H7 (cell line): ENCODE data around the gene EBF3. TPM values are rescaled to one million over a fixed set of nuclear protein-coding genes. Genes with fewer than 3 reads are reported as not detected.
A peak's percentile ranks its signal among the peaks of the same experiment; 100 is the strongest.

Source experiments
- DNase-seq: peaks from one replicate; pipeline ENCODE4 v3.0.0; 2012
- H3K27me3 ChIP-seq: 2 replicates; pipeline ENCODE4 v1.6.0; 2011; ENCODE audit warnings: mild to moderate bottlenecking, low read length; ENCODE audit not compliant: control insufficient read depth, insufficient read depth
- H3K36me3 ChIP-seq: replicated peaks from 2 replicates; pipeline ENCODE4 v1.5.1; 2011; ENCODE audit warnings: low read length; ENCODE audit not compliant: control insufficient read depth, insufficient read depth
- H3K4me3 ChIP-seq: 2 replicates; pipeline ENCODE4 v1.5.1; 2011; ENCODE audit warnings: low read depth, mild to moderate bottlenecking, control low read depth, low read length, moderate library complexity; ENCODE audit not compliant: insufficient read depth
- total RNA-seq: library from RNA; depleted of rRNA; stranded (reverse); fragments of >200 nt; shearing (Covaris generic); gene quantifications from 2 replicates; pipeline ENCODE4 v1.2.3, GENCODE V29; 2014

The EBF3 gene
- total RNA-seq, 1 experiment from 2014 or later, result 0.76 TPM

DNA sequence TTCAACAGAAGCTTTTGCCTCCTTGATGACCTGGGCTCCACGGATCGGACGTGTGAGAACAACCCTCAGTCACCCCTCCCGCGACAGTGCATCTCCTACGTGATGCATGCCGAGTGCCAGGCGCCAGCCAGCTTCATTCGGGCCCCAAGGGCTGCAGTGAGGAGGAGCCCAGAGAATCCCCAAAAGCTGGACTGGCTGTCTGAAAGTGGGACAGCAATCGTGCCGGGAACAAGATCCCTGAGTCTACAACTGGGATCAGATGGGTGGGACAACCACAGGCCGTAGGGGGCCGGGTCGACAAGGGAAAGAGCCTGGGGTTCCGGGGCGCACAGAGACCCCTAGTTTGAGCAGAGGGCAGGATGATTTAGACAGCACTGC is 27.2 kb downstream of the EBF3 start:
- no peak for DNase-seq
- no peaks in the 10 kb centered on the region for H3K36me3 ChIP-seq
- no peak overlapping the region for H3K4me3 ChIP-seq
- H3K27me3 ChIP-seq, result no peaks in the 10 kb centered on the region

DNA sequence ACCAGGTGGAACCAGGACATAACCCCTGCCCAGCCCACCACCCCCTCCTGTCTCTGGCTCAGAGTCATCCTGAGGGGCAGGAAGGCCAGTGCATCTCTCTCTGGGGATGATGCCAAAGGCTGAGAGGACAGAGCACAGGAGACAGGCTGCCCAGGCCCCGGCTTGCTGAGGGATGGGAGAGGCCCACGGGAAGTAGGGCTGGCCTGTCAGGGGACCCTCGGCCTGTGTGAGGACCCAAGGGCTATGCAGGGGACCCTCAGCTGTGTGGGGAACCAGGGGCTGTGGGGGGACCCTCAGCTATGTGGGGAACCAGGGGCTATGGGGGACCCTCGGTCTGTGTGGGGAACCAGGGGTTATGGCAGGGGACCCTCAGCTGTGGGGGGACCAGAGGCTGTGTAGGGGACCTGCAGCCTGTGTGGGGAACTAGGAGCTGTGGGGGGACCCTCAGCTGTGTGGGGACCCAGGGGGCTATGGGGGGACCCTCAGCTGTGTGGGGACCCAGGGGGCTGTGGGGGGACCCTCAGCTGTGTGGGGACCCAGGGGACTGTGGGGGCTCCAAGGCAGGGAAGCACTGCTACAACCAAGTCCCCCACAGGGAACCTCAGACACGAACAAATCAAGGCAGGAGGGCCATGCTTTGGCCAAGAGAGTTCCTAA is 27.7 kb downstream of the EBF3 start:
- H3K36me3 ChIP-seq, result no peaks in the 10 kb centered on the region
- no peak for DNase-seq
- H3K27me3 ChIP-seq, result no peaks in the 10 kb centered on the region
- H3K4me3 ChIP-seq, result no peak overlapping the region

DNA sequence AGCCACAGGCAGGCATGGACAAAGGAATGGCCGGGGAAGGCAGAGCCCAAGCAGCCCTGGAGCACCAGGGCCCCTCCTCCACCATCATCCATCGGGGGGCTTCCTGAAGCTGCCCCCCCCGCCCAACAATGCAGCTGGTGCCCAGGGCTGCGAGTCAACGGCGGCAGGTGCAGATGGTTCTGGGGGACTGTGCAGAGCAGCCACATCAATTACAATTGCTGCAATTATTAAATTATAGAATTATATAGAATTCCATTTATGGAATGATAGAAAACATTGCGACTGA is 28.3 kb downstream of the EBF3 start:
- no peak overlapping the region for H3K4me3 ChIP-seq
- H3K27me3 ChIP-seq, result no peaks in the 10 kb centered on the region
- DNase-seq, result no peak
- H3K36me3 ChIP-seq, result no peaks in the 10 kb centered on the region

DNA sequence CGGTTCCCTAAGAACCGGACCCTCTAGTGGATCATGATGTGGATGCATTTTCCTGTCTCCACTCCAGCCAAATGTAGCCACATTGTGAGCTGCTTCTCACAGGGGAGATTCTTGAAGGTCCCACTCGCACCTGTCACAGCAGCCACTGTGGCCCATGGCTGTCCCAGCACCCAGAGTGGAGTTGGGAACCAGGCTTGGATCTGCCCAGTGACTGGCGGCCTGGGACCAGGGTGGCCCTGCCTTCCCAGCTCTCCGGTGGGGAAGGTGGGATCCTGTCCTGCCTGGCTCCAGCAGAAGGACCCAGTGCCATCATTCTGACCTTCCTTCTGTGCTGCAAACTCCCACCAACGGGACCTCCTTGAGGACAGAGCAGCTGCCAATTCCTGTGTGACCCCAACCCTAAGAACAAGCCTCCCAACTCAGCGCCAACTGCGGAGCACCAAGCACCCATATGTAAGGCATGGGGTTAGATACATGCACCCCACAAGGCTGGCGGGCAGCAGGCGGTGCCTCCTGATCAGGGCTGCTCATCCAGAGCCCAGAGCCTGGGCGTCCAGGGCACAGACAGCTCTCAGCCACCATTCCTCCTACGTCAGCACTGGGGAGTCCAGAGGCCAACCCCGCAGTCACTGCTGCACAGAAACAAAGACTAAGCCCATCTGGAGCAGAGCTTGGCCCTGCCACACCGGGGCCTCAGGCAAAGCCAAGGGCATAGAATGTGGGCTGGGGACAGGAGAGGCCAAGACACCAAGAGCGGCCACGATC is 28.8 kb downstream of the EBF3 start:
- Histone ChIP-seq H3K27me3 (no peaks in the 10 kb centered on the region), H3K36me3 (no peaks in the 10 kb centered on the region), H3K4me3 (no peak overlapping the region)
- DNase-seq, result no peak

DNA sequence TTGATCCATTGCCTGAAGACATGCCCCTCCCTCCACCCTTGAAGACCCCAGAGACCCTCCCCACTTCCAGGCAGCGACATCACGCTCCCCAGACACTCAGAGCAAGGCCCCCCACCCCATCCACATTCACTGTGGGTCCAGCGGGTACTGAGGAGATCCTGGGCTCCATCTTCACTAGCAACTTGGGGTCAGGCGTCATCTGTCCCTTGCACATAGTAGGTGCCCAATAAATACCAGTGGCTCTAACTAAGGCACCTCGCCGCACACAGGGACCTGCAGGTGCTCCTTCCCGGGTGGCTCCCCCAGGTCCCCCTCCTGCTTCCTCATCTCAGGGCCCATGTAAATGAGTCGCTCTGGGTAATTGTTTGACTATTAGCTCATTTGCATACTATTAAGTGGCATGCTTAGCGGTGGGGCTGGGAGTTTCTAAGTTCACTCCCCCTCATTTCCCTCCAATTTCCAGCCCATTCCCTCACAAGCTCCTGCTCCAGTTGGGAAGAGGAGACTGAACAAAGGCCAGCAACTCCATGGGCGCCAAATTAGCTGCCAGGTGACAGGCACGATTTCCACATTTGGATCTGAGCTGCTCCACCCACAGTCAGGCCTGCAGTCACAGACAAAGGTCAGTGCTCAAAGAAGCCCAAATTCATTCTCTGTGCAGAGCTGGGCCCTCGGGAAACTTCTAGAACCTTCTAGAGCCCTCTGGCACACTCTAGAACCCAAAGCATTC is 29.7 kb downstream of the EBF3 start:
- no peaks in the 10 kb centered on the region for H3K36me3 ChIP-seq
- DNase-seq, result no peak

DNA sequence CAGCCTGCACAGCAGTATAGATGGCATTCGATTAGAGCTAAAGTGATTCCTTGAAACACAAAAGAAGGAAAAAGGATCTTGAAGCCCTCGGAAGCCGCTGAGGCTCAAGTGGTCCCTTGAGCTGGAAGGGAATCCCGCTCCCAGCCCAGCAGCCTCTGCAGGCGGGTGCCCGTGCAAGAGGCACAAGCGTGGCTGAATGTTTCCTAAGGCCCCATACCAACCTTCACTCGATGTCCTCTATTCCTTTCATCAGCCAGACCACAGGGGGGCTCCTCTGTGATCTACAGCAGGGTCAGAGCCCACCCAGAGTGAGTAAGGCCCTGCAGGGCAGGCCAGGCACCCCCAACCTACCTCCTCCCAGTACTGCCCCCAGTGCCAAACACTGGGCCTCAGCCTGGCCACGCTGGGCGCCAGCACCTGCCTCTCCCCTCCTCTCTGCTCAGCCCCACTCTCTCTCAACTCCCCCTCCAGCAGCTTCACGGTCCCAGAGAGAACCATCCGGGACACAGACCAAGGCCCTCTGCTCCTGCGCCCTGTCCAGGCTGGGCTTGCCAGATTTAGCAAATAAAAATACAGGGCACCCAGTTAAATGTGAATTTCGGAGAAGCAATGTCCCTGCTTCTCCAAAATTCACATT is 30.5 kb downstream of the EBF3 start:
- DNase-seq, result no peak
- no peak overlapping the region for H3K4me3 ChIP-seq
- H3K27me3 ChIP-seq, result no peaks in the 10 kb centered on the region
- H3K36me3 ChIP-seq, result no peaks in the 10 kb centered on the region

More for the DNA sequence above, 29.7 kb downstream of the EBF3 start:
- Histone ChIP-seq H3K27me3 (no peaks in the 10 kb centered on the region), H3K4me3 (no peak overlapping the region)

DNA sequence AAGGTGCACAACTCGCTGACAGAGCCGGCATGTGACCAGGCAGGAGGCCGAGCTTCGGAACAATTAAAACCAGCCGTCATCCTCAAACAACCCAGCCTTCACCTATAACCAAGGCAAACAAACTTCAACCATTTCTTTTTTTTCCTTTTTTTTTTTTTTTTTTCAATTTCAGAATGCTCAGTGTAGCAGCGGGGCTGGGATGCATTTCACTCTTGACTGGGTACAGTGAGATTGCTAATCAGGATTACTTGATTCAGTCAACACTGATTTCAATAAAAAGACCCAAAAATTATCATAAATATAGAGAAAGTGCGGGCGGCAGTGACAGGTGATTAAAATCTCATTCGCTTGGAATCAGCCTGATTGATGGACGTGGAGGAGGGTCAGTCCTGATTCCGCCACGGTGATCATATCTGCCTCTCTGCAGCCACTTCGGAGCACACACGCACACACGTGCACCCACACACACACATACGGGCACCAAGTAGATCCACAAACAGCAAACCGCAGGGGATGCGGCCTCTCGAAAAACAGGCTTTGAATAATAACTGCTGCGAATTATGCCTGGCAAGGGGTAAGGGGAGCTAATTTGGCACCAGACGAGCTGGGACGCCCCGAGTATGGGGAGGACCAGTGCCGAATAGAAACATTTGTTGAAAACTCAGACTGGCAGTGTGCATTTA is 31.2 kb downstream of the EBF3 start:
- no peak for DNase-seq
- Histone ChIP-seq H3K27me3 (no peaks in the 10 kb centered on the region), H3K4me3 (no peak overlapping the region), H3K36me3 (no peaks in the 10 kb centered on the region)

DNA sequence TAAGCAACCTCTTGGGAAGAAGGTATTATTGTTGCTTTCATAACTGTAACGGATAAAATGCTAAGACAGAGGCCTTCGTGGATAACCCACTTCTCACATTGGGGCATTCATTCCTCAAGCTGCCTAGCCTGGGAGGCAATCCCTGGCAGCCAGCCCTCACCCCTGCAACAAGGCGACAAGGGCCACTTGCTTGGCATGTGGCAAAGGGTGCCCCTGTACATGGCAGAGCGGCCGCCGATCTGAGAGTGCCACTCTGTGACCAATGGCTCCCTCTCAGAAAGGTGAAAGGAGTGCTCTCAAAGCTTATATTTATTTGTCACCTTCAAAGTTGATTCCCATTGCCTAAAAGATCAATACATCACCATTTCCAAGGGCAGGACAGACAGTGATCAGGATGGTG is 31.9 kb downstream of the EBF3 start:
- H3K4me3 ChIP-seq, result no peak overlapping the region
- no peaks in the 10 kb centered on the region for H3K27me3 ChIP-seq
- DNase-seq, result no peak
- H3K36me3 ChIP-seq, result no peaks in the 10 kb centered on the region

DNA sequence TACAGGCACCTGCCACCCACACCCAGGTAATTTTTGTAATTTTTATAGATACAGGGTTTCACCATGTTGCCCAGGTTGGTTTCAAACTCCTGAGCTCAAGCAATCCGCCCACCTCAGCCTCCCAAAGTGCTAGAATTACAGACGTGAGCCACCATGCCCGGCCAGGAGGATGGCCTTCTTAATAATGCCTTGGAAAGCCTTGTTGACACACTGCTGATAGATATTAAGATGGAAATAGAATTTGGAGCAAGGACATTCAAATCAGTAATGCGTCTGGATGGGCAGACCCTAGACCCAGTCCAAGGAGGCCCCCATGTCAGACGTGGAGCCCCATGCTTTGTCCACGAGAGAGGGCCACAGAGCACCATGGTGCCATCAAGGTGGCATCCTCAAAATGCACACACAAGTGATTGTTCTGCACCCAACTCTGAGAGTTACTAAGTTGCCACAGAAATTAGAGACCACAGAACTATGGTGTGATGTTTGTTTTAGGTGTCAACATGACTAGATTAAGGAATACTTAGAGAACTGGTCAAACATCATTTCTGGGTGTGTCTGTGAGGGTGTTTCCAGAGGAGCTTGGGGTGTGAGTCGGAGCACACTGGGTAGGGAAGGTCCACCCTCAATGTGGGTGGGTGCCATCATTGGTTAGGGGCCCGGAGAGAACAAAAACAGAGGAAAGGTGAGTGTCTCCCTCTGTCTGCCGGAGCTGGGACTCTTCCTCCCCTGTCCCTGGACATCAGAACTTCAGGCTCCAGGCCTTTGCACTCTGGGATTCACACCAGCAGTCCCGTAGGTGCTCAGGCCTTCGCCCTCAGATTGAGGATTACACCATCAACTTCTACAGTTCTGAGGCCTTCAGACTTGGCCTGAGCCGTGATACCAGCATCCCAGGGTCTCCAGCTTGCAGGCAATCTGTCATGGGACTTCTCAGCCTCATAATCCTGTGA is 34.5 kb downstream of the EBF3 start:
- DNase-seq, result peak; percentile 79
- Histone ChIP-seq H3K4me3 (no peak overlapping the region), H3K36me3 (no peaks in the 10 kb centered on the region), H3K27me3 (no peaks in the 10 kb centered on the region)

DNA sequence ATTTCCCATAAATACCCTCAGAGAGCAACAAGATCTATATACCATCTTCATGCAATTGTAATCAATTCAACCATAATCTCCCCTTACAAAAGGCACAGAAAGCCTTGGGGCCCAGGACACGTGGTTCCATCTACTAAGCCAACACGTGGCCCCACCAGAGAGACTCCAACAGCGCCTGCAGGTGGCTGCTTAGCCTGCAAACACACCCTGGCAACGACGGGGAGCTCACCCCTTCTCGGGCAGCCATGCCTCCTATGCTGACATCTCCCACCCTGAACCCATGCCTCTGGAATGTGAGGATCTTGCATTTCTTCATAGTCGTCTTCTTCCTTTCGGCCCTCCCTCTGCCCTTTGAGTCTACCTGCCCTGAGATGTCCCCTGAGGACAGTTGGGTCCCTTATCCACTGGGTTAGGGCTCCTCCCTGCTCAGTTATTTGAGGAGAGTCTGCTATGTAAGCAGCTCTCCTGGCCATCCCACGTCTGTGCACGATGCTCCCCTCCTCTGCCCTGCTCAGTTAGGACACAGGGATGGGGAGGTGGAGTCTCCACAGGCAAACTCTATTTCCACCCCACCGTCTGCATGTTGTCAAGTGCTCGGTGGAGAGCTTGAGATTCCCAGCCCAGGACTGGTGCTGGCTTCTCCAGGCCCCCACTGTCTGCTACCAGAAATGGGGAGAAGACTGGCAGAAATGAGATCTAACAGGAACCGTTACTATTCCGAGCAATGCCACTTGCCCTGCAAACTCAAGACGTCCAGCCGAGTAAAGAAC is 36.5 kb downstream of the EBF3 start:
- Histone ChIP-seq H3K4me3 (no peak overlapping the region), H3K27me3 (no peaks in the 10 kb centered on the region), H3K36me3 (no peaks in the 10 kb centered on the region)
- no peak for DNase-seq

DNA sequence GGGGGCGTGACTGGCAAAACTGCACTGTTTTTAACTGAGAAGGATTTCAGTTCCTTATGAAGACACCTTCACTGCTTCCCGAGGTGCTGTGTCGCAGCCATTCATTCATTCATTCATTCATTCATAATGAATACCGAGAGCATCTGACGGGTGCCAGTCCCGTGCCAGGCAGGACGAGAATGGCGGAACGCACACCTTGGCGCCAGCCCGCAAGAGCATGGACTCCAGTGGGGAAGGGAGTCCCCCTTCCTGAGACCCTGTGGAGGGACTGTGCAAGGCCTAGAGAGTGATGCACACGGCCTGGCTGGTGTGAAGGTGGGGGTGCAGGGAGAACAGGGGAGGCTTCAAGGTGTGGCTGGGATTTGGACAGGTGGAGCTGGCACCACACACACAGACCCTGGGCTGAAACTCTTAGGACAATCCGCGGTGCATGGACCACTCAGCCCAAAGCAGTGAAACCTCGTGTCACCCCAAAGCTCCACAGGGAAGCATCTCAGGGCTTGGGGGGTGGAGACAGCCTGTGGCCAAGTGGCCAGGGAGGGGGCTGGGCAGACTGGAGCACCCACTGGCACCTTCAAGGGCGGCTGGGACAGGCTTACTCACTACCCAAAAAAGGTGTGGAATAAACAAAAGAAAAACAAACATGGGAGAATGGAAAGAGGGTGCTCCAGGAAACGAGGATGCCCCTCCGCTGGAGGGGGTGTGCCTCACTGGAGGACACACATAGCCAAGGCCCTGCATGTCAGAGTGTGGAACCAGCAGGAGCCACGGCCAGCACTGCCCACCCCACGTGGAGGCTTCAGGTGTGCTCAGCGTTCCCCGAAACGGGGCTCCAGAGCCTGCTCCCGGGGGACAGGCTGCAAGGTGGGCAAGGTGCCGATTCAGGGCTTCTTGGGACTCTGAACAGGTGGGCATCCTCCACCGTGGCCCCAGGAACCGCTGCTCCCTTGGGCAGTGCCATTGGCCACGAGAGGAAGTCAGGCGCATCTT is 37.7 kb downstream of the EBF3 start:
- no peak for DNase-seq
- H3K36me3 ChIP-seq, result no peaks in the 10 kb centered on the region
- no peak overlapping the region for H3K4me3 ChIP-seq
- no peaks in the 10 kb centered on the region for H3K27me3 ChIP-seq

DNA sequence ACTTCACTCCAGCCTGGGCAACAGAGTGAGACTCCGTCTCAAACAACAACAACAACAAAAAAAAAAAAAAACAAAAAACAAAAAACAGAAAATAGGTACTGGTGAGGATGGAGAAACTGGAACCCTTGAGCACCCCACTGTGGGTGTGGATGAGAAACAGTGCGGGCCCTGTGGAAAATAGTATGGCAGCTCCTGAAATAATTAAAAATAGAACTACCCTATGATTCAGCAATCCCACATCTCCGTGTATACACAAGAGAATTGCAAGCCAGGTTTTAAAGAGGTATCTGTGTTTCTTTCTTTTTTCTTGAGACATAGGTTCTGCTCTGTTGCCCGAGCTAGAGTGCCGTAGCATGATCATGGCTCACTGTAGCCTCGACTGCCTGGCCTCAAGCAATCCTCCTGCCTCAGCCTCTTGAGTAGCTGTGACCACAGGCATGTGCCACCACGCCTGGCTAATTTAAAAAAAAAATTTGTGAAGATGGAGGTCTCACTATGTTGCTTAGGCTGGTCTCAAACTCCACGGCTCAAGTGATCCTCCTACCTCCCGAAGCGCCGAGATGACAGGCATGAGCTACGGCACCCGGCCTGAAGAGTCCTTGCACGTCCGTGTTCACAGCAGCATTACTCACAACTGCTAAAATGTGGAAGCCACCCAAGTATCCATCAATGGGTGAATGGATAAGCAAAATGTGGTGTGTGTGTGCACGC is 39.5 kb downstream of the EBF3 start:
- Histone ChIP-seq H3K36me3 (no peaks in the 10 kb centered on the region), H3K27me3 (no peaks in the 10 kb centered on the region), H3K4me3 (no peak overlapping the region)
- DNase-seq, result no peak
